ENCODE measurements around the gene HYAL3. TPM values are rescaled to one million over a fixed set of nuclear protein-coding genes. Genes with fewer than 3 reads are reported as not detected.

The HYAL3 gene
- total and polyA plus RNA-seq, 10 of the 15 experiments (the other 5 are each of a cell fraction or from before 2014, with no cell fraction given), result 0.37 to 4.2 (median 2.8) TPM

DNA sequence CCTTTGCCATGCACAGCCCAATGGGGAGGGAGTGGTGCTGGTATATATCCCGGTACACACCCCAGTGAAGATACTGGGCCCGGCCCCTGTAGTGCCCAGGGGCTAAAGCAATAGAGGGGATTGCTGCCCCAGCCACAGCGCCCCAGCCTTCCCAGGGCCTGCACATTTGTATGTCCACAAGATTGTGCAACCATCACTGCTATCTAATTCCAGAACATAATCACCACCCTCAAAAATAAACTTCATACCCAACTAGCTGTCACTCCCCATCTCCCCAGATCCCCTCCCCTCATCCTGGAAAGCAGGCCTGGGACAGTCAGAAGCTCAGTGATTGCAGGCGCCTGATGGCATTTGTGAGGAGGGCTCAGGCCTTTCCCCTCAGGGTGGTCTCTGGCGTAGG, 49.7 kb downstream of the HYAL3 start:
- in situ Hi-C loops (cut with MboI), result no loop called here
- TF ChIP-seq BCLAF1 (IDR thresholded peaks at IDR 0.05), result no peak
- TF ChIP-seq SREBF1 (IDR thresholded peaks at IDR 0.05; ENCODE audit: low read length), result no peak
- TF ChIP-seq, protein P1, sequence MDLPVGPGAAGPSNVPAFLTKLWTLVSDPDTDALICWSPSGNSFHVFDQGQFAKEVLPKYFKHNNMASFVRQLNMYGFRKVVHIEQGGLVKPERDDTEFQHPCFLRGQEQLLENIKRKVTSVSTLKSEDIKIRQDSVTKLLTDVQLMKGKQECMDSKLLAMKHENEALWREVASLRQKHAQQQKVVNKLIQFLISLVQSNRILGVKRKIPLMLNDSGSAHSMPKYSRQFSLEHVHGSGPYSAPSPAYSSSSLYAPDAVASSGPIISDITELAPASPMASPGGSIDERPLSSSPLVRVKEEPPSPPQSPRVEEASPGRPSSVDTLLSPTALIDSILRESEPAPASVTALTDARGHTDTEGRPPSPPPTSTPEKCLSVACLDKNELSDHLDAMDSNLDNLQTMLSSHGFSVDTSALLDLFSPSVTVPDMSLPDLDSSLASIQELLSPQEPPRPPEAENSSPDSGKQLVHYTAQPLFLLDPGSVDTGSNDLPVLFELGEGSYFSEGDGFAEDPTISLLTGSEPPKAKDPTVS (IDR thresholded peaks at IDR 0.05; ENCODE audit: low read depth, low read length), result no peak
- no peak for TF ChIP-seq EED (IDR thresholded peaks at IDR 0.05; ENCODE audit: low read depth)
- no peak for TF ChIP-seq MAX (IDR thresholded peaks at IDR 0.05; ENCODE audit: low read depth, low read length)
- TF ChIP-seq HCFC1 (IDR thresholded peaks at IDR 0.05; ENCODE audit: low read length), result no peak
- TF ChIP-seq, protein P2, sequence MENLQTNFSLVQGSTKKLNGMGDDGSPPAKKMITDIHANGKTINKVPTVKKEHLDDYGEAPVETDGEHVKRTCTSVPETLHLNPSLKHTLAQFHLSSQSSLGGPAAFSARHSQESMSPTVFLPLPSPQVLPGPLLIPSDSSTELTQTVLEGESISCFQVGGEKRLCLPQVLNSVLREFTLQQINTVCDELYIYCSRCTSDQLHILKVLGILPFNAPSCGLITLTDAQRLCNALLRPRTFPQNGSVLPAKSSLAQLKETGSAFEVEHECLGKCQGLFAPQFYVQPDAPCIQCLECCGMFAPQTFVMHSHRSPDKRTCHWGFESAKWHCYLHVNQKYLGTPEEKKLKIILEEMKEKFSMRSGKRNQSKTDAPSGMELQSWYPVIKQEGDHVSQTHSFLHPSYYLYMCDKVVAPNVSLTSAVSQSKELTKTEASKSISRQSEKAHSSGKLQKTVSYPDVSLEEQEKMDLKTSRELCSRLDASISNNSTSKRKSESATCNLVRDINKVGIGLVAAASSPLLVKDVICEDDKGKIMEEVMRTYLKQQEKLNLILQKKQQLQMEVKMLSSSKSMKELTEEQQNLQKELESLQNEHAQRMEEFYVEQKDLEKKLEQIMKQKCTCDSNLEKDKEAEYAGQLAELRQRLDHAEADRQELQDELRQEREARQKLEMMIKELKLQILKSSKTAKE (IDR thresholded peaks at IDR 0.05; ENCODE audit: low read depth, poor library complexity, severe bottlenecking), result no peak
- no peak for TF ChIP-seq ZNF622 (IDR thresholded peaks at IDR 0.05)
- WGBS (ENCODE audit: insufficient coverage, insufficient replicate concordance, low lambda C conversion rate, missing lambda C conversion rate), result 93% methylated on average over 5 of the region's 5 CpGs
- peaks cover 57% of the 10 kb centered on the region for H3K79me2 ChIP-seq (ENCODE audit: control insufficient read depth, insufficient read depth, low read length)
- RAD21 ChIA-PET (ENCODE audit: unreplicated experiment), result interaction anchor here (4.1 kb wide), 1 partner anchor 21 kb away, joined by 73 read pairs; no protein-coding TSS in a partner anchor
- H3K36me3 ChIP-seq (ENCODE audit: control insufficient read depth in 2 of 2, insufficient read depth in 2 of 2, low read length in 1 of 2), result peaks cover 29 to 39% of the 10 kb centered on the region in 2 experiments
- peaks cover 20% of the 10 kb centered on the region for H4K20me1 ChIP-seq (ENCODE audit: control insufficient read depth, insufficient read depth)
- no peak overlapping the region for H3K4me3 ChIP-seq
- H3K9ac ChIP-seq (ENCODE audit: control insufficient read depth, insufficient read depth, low read length), result no peak overlapping the region
- CTCF ChIA-PET, result interaction anchor here (1.8 kb wide), 2 partner anchors 22 to 57 kb away, joined by 4 to 9 read pairs; partner anchors contain the start of gene GNAT1
- POLR2A ChIA-PET, result no interaction called here
- no peak overlapping the region for H2AFZ ChIP-seq (ENCODE audit: control insufficient read depth, low read depth, low read length)
- no peak overlapping the region for H3K27ac ChIP-seq (ENCODE audit: control insufficient read depth, insufficient read depth)
- SMC1A ChIA-PET (ENCODE audit: uncharacterized antibody, unreplicated experiment), result interaction anchor here (1.3 kb wide), 1 partner anchor 55 kb away, joined by 3 read pairs; no protein-coding TSS in a partner anchor
- DNase-seq (ENCODE audit: low read depth, low spot score), result no peak
- no TSS peak for BruUV-seq (replicated peaks)
- H3K9me3 ChIP-seq (replicated peaks; ENCODE audit: control insufficient read depth, insufficient read depth, low read length), result no peaks in the 10 kb centered on the region
- H3K27me3 ChIP-seq (replicated peaks in 1 of 2; ENCODE audit: control insufficient read depth in 2 of 2, insufficient read depth in 2 of 2, low read length in 1 of 2), result no peaks in the 10 kb centered on the region
- no peak for FAIRE-seq
- H3K4me2 ChIP-seq (ENCODE audit: control insufficient read depth, insufficient read depth), result no peak overlapping the region
- intact Hi-C loops (cut with micrococcal nuclease; ENCODE audit: unreplicated experiment), result no loop called here
- H3K4me1 ChIP-seq (ENCODE audit: control insufficient read depth, insufficient read depth, low read length), result peaks cover 22% of the 10 kb centered on the region
- no peak for ATAC-seq

All from GM12878 (cell line).